Liver (tissue), 9 donors: ENCODE results near the gene APOA1. TPM values are rescaled to one million over a fixed set of nuclear protein-coding genes. Genes with fewer than 3 reads are reported as not detected.

Source experiments
- DNase-seq: peaks from one replicate; pipeline ENCODE4 v3.0.0-alpha.2; 2017; ENCODE audit warnings: low spot score
- H3K27ac ChIP-seq, 2 donors: one replicate each; pipeline ENCODE4 v1.7.0; 2013; ENCODE audit warnings: inconsistent platforms in 2 of 2, low read length in 2 of 2, control low read depth in 1 of 2, low read depth in 1 of 2, mild to moderate bottlenecking in 1 of 2
- H3K27me3 ChIP-seq, 4 donors: one replicate each; pipeline versions ENCODE4 v1.6.1 to v1.7.0; 2013; ENCODE audit warnings: low read length in 3 of 4, inconsistent platforms in 1 of 4, mild to moderate bottlenecking in 1 of 4, moderate library complexity in 1 of 4; ENCODE audit not compliant: control insufficient read depth in 4 of 4, insufficient read depth in 4 of 4
- H3K36me3 ChIP-seq, 4 donors: one replicate each; pipeline versions ENCODE4 v1.6.1 to v1.7.0; 2013; ENCODE audit warnings: low read length in 3 of 4, mild to moderate bottlenecking in 3 of 4, low read depth in 1 of 4, moderate library complexity in 1 of 4; ENCODE audit not compliant: control insufficient read depth in 4 of 4, insufficient read depth in 3 of 4
- H3K4me1 ChIP-seq, 4 donors: one replicate each; pipeline versions ENCODE4 v1.6.1 to v1.7.0; 2013; ENCODE audit warnings: low read length in 3 of 4, mild to moderate bottlenecking in 3 of 4, moderate library complexity in 1 of 4; ENCODE audit not compliant: control insufficient read depth in 4 of 4, insufficient read depth in 4 of 4
- H3K4me3 ChIP-seq, 3 donors: one replicate each; pipeline versions ENCODE4 v1.6.1 to v1.7.0; 2013; ENCODE audit warnings: low read length in 3 of 3, control low read depth in 1 of 3, low read depth in 1 of 3, mild to moderate bottlenecking in 1 of 3
- H3K9ac ChIP-seq, 2 donors: one replicate each; pipeline ENCODE4 v1.7.0; 2013; ENCODE audit warnings: low read length in 2 of 2, mild to moderate bottlenecking in 2 of 2, moderate library complexity in 2 of 2, control low read depth in 1 of 2, low read depth in 1 of 2
- H3K9me3 ChIP-seq, 4 donors: one replicate each; pipeline versions ENCODE4 v1.6.1 to v1.7.0; 2013; ENCODE audit warnings: low read length in 3 of 4; ENCODE audit not compliant: control insufficient read depth in 4 of 4
- EGR1 ChIP-seq, 2 donors: IDR thresholded peaks; 2 replicates each; pipeline ENCODE4 v1.6.1; 2016 to 2018; ENCODE audit warnings: antibody characterized with exemption in 2 of 2, low read depth in 2 of 2
- FOXA1 ChIP-seq: IDR thresholded peaks from 2 replicates; pipeline ENCODE4 v1.6.1; 2016; ENCODE audit warnings: antibody characterized with exemption
- GABPA ChIP-seq, 2 donors: IDR thresholded peaks in 1 of 2; conservative IDR thresholded peaks in 1 of 2; 2 replicates each; pipeline ENCODE4 v1.6.1; 2016; ENCODE audit warnings: antibody characterized with exemption in 2 of 2, mild to moderate bottlenecking in 1 of 2, moderate library complexity in 1 of 2
- HNF4A ChIP-seq, 2 donors: conservative IDR thresholded peaks; 2 replicates each; pipeline ENCODE4 v1.6.1; 2016; ENCODE audit warnings: antibody characterized with exemption in 2 of 2, mild to moderate bottlenecking in 2 of 2
- JUND ChIP-seq, 2 donors: IDR thresholded peaks; 2 replicates each; pipeline ENCODE4 v1.6.1; 2016; ENCODE audit warnings: antibody characterized with exemption in 2 of 2
- NR2F2 ChIP-seq: IDR thresholded peaks from 2 replicates; pipeline ENCODE4 v1.6.1; 2016; ENCODE audit warnings: antibody characterized with exemption
- RAD21 ChIP-seq, 2 donors: IDR thresholded peaks; 2 replicates each; pipeline ENCODE4 v1.6.1; 2016; ENCODE audit warnings: antibody characterized with exemption in 2 of 2, mild to moderate bottlenecking in 2 of 2
- REST ChIP-seq: IDR thresholded peaks from 2 replicates; pipeline ENCODE4 v1.6.1; 2016; ENCODE audit warnings: antibody characterized with exemption, mild to moderate bottlenecking
- RXRA ChIP-seq, 2 donors: IDR thresholded peaks; 2 replicates each; pipeline ENCODE4 v1.6.1; 2017 to 2018; ENCODE audit warnings: antibody characterized with exemption in 2 of 2, mild to moderate bottlenecking in 1 of 2
- SP1 ChIP-seq: IDR thresholded peaks from 2 replicates; pipeline ENCODE4 v1.6.1; 2018; ENCODE audit warnings: antibody characterized with exemption, mild to moderate bottlenecking
- YY1 ChIP-seq: IDR thresholded peaks from 2 replicates; pipeline ENCODE4 v1.6.1; 2016; ENCODE audit warnings: antibody characterized with exemption, mild to moderate bottlenecking
- ZBTB33 ChIP-seq: IDR thresholded peaks from 2 replicates; pipeline ENCODE4 v1.6.1; 2016; ENCODE audit warnings: antibody characterized with exemption
- WGBS: extraction: QIAGEN DNeasy Blood & Tissue Kit; methylation state at CpG from one replicate; pipeline ENCODE4 v1.1.7; 2013; 5-methylcytosine and 5-hydroxymethylcytosine counted together
- polyA plus RNA-seq, 2 donors: library from polyadenylated mRNA; stranded (reverse) in 1 of 2; unstranded in 1 of 2; fragments of 200-250 nt in 1 of 2; fragments of >200 nt in 1 of 2; fragmentation: Nextera tagmentation in 1 of 2; extraction: Ambion mirVana in 1 of 2; gene quantifications; one replicate each; pipeline versions ENCODE4 v1.2.1 to v1.2.3, GENCODE V29; 2013 to 2015
- total RNA-seq, 2 donors: library from RNA; depleted of rRNA; stranded (reverse); fragments of >200 nt; gene quantifications; one replicate each; pipeline ENCODE4 v1.2.3, GENCODE V29; 2014
- TF ChIP-seq, protein P1 (sequence below): IDR thresholded peaks from 2 replicates; pipeline ENCODE4 v1.6.1; 2016; ENCODE audit warnings: antibody characterized with exemption
- TF ChIP-seq, protein P2 (sequence below): IDR thresholded peaks from 2 replicates; pipeline ENCODE4 v1.6.1; 2016; ENCODE audit warnings: antibody characterized with exemption
- donor health status: healthy.
- donor health status: healthy.
- donor health status: healthy.
- donor health status: healthy.
- donor health status: healthy.

The APOA1 gene
- total and polyA plus RNA-seq, 4 donors = 4,271 to 17,093 (median 8,590) TPM

GRCh38 chr11:116859175-116859574 is 21.8 kb upstream of the APOA1 start:
- TF ChIP-seq, protein P1, sequence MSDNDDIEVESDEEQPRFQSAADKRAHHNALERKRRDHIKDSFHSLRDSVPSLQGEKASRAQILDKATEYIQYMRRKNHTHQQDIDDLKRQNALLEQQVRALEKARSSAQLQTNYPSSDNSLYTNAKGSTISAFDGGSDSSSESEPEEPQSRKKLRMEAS = no peak
- TF ChIP-seq, protein P2, sequence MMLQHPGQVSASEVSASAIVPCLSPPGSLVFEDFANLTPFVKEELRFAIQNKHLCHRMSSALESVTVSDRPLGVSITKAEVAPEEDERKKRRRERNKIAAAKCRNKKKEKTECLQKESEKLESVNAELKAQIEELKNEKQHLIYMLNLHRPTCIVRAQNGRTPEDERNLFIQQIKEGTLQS = no peak
- TF ChIP-seq HNF4A (conservative IDR thresholded peaks at IDR 0.05) (no peak), ZBTB33 (no peak), REST (no peak), JUND (IDR thresholded peaks at IDR 0.05) (no peak), NR2F2 (no peak), EGR1 (IDR thresholded peaks at IDR 0.05; ENCODE audit: low read depth in 2 of 2) (no peak), GABPA (IDR thresholded peaks at IDR 0.05 in 1 of 2, conservative IDR thresholded peaks at IDR 0.05 in 1 of 2) (no peak), RXRA (IDR thresholded peaks at IDR 0.05) (no peak)
- no peak overlapping the region for H3K27ac ChIP-seq
- H3K36me3 ChIP-seq = peaks cover 0 to 64% (median 46%) of the 10 kb centered on the region in 4 donors
- no peaks in the 10 kb centered on the region for H3K27me3 ChIP-seq
- H3K9ac ChIP-seq = no peak overlapping the region
- WGBS = 95% methylated on average over 8 of the region's 8 CpGs
- no peak for DNase-seq
- no peak overlapping the region for H3K4me3 ChIP-seq
- peaks cover 4 to 20% (median 15%) of the 10 kb centered on the region in 4 donors for H3K4me1 ChIP-seq
- no peaks in the 10 kb centered on the region for H3K9me3 ChIP-seq

GRCh38 chr11:116857936-116858335 is 20.5 kb upstream of the APOA1 start:
- Histone ChIP-seq H3K27me3 (no peaks in the 10 kb centered on the region), H3K4me3 (no peak overlapping the region), H3K9ac (no peak overlapping the region), H3K4me1 (peaks cover 6 to 28% (median 21%) of the 10 kb centered on the region in 4 donors), H3K27ac (no peak overlapping the region), H3K9me3 (no peaks in the 10 kb centered on the region), H3K36me3 (peaks cover 0 to 53% (median 40%) of the 10 kb centered on the region in 4 donors)
- 90% methylated on average over 7 of the region's 7 CpGs for WGBS
- DNase-seq = no peak
- TF ChIP-seq FOXA1 (no peak), EGR1 (IDR thresholded peaks at IDR 0.05; ENCODE audit: low read depth in 2 of 2) (no peak), RAD21 (IDR thresholded peaks at IDR 0.05) (no peak), ZBTB33 (no peak), YY1 (no peak), SP1 (no peak), HNF4A (conservative IDR thresholded peaks at IDR 0.05) (no peak), RXRA (IDR thresholded peaks at IDR 0.05) (no peak), NR2F2 (no peak), GABPA (IDR thresholded peaks at IDR 0.05 in 1 of 2, conservative IDR thresholded peaks at IDR 0.05 in 1 of 2) (no peak)
- TF ChIP-seq, protein P1 = no peak
